ENCODE results near the gene ARID3A. TPM values are rescaled to one million over a fixed set of nuclear protein-coding genes. Genes with fewer than 3 reads are reported as not detected.

The ARID3A gene
- total RNA-seq, 2 experiments from 2014 or later, result 18.7 to 22.1 TPM

GRCh38 chr19:927351-927779, 1.5 kb downstream of the ARID3A start:
- no peak overlapping the region for H3K27ac Mint-ChIP-seq
- ChIA-PET CTCF (interaction anchor here (0.8 kb wide), 1 partner anchor 57 kb away, joined by 3 read pairs; the partner anchor contains the start of gene WDR18), POLR2A (interaction anchor here (0.6 kb wide), 2 partner anchors 73 to 317 kb away, joined by 3 read pairs; no protein-coding TSS in a partner anchor)
- H3K4me1 Mint-ChIP-seq (ENCODE audit: low read depth), result peaks cover 12% of the 10 kb centered on the region
- no peaks in the 10 kb centered on the region for H3K9me3 Mint-ChIP-seq
- intact Hi-C loops (cut with micrococcal nuclease), result loop anchor here (2.0 kb wide), 1 partner anchor 55 kb away; no protein-coding TSS in a partner anchor
- H3K27me3 Mint-ChIP-seq, result no peaks in the 10 kb centered on the region
- no peak for ATAC-seq
- TF ChIP-seq CTCF (IDR thresholded peaks at IDR 0.05), result no peak
- no peak overlapping the region for H3K4me3 Mint-ChIP-seq
- no peak for DNase-seq
- H3K36me3 Mint-ChIP-seq (ENCODE audit: low read depth), result no peaks in the 10 kb centered on the region

DNA sequence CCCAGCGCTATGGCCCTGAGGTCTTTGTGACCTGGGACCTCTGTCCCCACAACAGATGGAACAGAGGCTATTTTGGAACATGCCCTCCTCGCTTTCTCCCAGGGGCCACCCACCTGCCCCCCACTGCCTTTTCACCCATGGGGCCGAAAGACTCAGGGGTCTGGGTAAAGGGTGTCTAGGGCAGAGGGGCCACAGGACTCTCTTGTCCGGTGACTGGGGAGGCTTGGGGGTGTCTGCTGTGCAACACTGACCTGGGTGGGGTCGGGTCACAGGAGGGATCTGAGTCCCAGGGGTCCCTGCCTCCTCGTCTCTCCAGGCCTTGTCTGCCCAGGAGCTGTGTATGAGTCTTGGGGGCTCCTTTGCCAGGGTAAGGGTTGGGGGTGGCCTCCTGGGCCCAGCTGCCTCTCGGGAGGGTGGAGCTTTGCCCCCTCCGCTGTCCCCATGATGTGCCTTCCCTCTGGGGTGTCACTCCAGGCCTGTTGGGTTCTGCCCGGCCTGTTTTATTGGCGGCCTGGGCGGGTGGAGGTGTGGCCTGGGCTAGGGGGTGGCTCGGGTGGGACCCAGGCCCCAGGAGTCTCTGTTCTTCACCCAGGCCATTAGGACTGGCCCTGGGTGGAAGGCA, 2.1 kb downstream of the ARID3A start:
- Mint-ChIP-seq H3K27ac (no peak overlapping the region), H3K27me3 (no peaks in the 10 kb centered on the region), H3K36me3 (ENCODE audit: low read depth) (no peaks in the 10 kb centered on the region), H3K4me3 (peak overlapping the region; percentile 27), H3K4me1 (ENCODE audit: low read depth) (peaks cover 16% of the 10 kb centered on the region), H3K9me3 (no peaks in the 10 kb centered on the region)
- DNase-seq, result no peak
- no peak for ATAC-seq
- intact Hi-C loops (cut with micrococcal nuclease), result loop anchor here (2.0 kb wide), 1 partner anchor 55 kb away; no protein-coding TSS in a partner anchor
- no peak for TF ChIP-seq CTCF (IDR thresholded peaks at IDR 0.05)
- ChIA-PET POLR2A (no interaction called here), CTCF (interaction anchor here (0.8 kb wide), 1 partner anchor 56 kb away, joined by 3 read pairs; the partner anchor contains the start of gene WDR18)

GRCh38 chr19:928471-929202, 2.8 kb downstream of the ARID3A start:
- intact Hi-C loops (cut with micrococcal nuclease), result no loop called here
- peaks cover 22% of the 10 kb centered on the region for H3K4me1 Mint-ChIP-seq (ENCODE audit: low read depth)
- H3K9me3 Mint-ChIP-seq, result no peaks in the 10 kb centered on the region
- ChIA-PET POLR2A (no interaction called here), CTCF (interaction anchor here (1.0 to 1.1 kb wide), 2 partner anchors 55 to 65 kb away, joined by 3 read pairs; no protein-coding TSS in a partner anchor)
- no peak for TF ChIP-seq CTCF (IDR thresholded peaks at IDR 0.05)
- ATAC-seq (no peak), DNase-seq (no peak)
- no peaks in the 10 kb centered on the region for H3K36me3 Mint-ChIP-seq (ENCODE audit: low read depth)
- no peak overlapping the region for H3K27ac Mint-ChIP-seq
- no peak overlapping the region for H3K4me3 Mint-ChIP-seq
- H3K27me3 Mint-ChIP-seq, result no peaks in the 10 kb centered on the region

DNA sequence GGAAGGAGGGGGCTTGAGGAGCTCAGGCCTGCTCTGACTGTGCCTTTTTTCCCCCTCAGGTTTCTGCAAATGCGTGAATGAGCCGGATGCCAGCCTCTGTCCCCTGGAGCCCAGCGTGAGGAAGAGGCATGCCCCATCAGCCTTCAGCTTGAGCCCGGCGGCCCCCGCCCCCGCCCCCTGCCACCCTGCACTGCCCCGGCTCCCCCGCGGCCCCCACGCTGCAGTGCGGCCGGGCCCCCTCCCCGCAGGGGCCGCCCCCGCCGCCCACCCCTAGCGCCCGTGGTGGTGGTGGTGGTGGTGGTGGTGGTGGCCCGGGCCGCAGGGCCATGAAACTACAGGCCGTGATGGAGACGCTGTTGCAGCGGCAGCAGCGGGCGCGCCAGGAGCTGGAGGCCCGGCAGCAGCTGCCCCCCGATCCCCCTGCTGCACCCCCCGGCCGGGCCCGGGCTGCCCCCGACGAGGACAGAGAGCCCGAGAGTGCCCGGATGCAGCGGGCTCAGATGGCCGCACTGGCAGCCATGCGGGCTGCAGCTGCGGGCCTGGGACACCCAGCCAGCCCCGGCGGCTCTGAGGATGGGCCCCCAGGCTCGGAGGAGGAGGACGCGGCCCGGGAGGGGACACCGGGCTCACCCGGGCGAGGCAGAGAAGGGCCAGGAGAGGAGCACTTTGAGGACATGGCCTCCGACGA, 3.5 kb downstream of the ARID3A start:
- intact Hi-C loops (cut with micrococcal nuclease), result no loop called here
- no peaks in the 10 kb centered on the region for H3K9me3 Mint-ChIP-seq
- no peaks in the 10 kb centered on the region for H3K27me3 Mint-ChIP-seq
- DNase-seq (no peak), ATAC-seq (no peak)
- no peak overlapping the region for H3K4me3 Mint-ChIP-seq
- CTCF ChIA-PET, result interaction anchor here (1.0 to 1.9 kb wide), 3 partner anchors 54 to 72 kb away, joined by 3 to 4 read pairs (median 3); no protein-coding TSS in a partner anchor
- H3K36me3 Mint-ChIP-seq (ENCODE audit: low read depth), result no peaks in the 10 kb centered on the region
- POLR2A ChIA-PET, result no interaction called here
- peaks cover 20% of the 10 kb centered on the region for H3K4me1 Mint-ChIP-seq (ENCODE audit: low read depth)
- no peak overlapping the region for H3K27ac Mint-ChIP-seq
- no peak for TF ChIP-seq CTCF (IDR thresholded peaks at IDR 0.05)
